ENCODE data around the gene KHDC4.

Gene KHDC4

GRCh38 chr1:155962599-155963211, 28.5 kb upstream of the KHDC4 start:
- peaks cover 97% of the 10 kb centered on the region for H3K36me3 Mint-ChIP-seq (ENCODE audit: insufficient read depth)
- H3K27ac Mint-ChIP-seq = peak overlapping the region in 1 of 2 donors; percentile 86
- no peak for ATAC-seq (replicated peaks)
- H3K4me3 Mint-ChIP-seq = no peak overlapping the region
- no peak for DNase-seq
- H3K4me1 Mint-ChIP-seq (ENCODE audit: low read depth in 2 of 2) = peaks cover 28 to 31% of the 10 kb centered on the region in 2 donors
- H3K27me3 Mint-ChIP-seq = no peaks in the 10 kb centered on the region
- H3K9me3 Mint-ChIP-seq = no peaks in the 10 kb centered on the region

DNA sequence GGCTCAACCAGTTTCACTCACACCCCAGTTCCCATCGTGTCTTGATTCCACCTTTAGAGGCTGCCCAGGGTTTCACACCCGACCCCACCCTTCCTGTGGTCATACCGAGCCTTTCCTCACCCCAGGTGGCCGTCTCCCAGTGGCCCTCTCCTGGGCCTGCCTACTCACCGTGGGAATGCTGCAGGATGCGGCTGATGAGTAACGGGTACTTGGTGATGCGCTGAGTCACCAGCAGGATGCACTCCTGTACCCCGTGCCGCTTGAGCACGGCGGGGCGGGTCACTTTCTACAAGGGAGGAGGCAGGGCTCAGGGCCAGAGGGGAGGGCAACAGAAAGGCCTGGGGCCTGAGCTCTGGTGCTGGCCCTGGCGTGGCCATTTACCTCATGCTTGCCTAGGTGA, 27.7 kb upstream of the KHDC4 start:
- peak; percentile 71 for ATAC-seq (replicated peaks)
- Mint-ChIP-seq H3K4me3 (no peak overlapping the region), H3K27ac (peak overlapping the region; percentile 78 to 86), H3K4me1 (ENCODE audit: low read depth in 2 of 2) (peaks cover 22 to 24% of the 10 kb centered on the region in 2 donors), H3K9me3 (no peaks in the 10 kb centered on the region), H3K36me3 (ENCODE audit: insufficient read depth) (peaks cover 97% of the 10 kb centered on the region), H3K27me3 (no peaks in the 10 kb centered on the region)
- DNase-seq = peak in 1 of 3 experiments; percentile 18

DNA sequence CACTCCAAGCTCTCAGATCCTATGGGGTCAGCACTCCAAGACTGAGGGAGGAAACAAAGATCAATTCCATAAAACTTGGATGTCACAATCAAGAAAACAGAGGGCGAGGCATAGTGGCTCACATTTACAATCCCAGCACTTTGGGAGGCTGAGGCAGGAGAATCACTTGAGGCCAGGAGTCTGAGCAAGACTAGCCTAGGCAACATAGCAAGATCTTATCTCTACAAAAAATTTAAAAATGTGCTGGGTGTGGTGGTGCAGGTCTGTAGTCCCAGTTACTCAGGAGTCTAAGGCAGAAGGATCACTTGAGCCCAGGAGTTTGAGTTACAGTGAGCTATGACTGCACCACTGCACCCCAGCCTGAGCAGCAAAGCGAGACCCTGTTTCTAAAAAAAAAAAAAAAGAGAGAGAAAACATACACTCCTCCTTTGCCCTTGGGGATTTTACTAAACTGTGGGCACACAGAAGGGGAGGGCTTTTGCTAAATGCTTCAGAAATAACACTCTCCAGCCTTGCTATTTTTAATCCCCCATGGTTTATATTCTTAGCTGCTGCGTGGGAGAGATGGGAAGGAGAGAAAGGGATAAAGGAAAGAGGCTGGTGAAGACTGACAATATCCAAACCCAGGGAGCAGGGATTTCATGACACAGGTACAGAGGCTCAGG, 26.0 kb upstream of the KHDC4 start:
- ATAC-seq (replicated peaks) = no peak
- no peaks in the 10 kb centered on the region for H3K27me3 Mint-ChIP-seq

GRCh38 chr1:155957411-155957915, 23.2 kb upstream of the KHDC4 start:
- H3K4me1 Mint-ChIP-seq (ENCODE audit: low read depth in 2 of 2) = peaks cover 11 to 12% of the 10 kb centered on the region in 2 donors

More for the DNA sequence above, 26.0 kb upstream of the KHDC4 start:
- Mint-ChIP-seq H3K4me1 (ENCODE audit: low read depth in 2 of 2) (peaks cover 11 to 14% of the 10 kb centered on the region in 2 donors), H3K27ac (peak overlapping the region; percentile 67 to 80), H3K9me3 (no peaks in the 10 kb centered on the region), H3K36me3 (ENCODE audit: insufficient read depth) (peaks cover 99% of the 10 kb centered on the region), H3K4me3 (no peak overlapping the region)
- no peak for DNase-seq

DNA sequence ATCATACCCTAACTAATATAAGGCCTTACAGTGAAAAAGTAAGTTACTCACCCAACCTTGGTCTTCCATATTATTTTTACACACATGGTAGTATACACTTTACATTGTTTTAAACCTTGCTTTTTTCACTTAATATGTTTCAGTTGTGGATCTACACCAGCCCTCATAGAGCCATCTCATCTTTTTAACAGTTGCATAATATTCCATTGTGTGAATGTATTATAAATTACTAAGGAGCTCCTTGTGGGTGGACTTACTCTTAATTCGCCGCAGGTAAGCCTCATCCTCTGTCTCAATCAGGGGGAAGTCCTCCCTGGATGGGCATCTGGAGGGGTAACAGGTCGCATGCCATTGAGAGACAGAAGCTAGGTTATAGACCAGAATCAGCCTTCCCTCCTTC, 20.4 kb upstream of the KHDC4 start:
- no peak overlapping the region for H3K4me3 Mint-ChIP-seq
- no peaks in the 10 kb centered on the region for H3K9me3 Mint-ChIP-seq
- no peak for DNase-seq
- H3K4me1 Mint-ChIP-seq (ENCODE audit: low read depth in 2 of 2) = no peaks in the 10 kb centered on the region
- H3K27ac Mint-ChIP-seq = peak overlapping the region in 1 of 2 donors; percentile 53
- H3K36me3 Mint-ChIP-seq (ENCODE audit: insufficient read depth) = peaks cover 97% of the 10 kb centered on the region
- no peak for ATAC-seq (replicated peaks)
- no peaks in the 10 kb centered on the region for H3K27me3 Mint-ChIP-seq

More at GRCh38 chr1:155957411-155957915, 23.2 kb upstream of the KHDC4 start:
- Mint-ChIP-seq H3K36me3 (ENCODE audit: insufficient read depth) (peaks cover 99% of the 10 kb centered on the region), H3K27me3 (no peaks in the 10 kb centered on the region), H3K27ac (peak overlapping the region in 1 of 2 donors; percentile 12), H3K9me3 (no peaks in the 10 kb centered on the region), H3K4me3 (no peak overlapping the region)
- DNase-seq (no peak), ATAC-seq (replicated peaks) (no peak)

DNA sequence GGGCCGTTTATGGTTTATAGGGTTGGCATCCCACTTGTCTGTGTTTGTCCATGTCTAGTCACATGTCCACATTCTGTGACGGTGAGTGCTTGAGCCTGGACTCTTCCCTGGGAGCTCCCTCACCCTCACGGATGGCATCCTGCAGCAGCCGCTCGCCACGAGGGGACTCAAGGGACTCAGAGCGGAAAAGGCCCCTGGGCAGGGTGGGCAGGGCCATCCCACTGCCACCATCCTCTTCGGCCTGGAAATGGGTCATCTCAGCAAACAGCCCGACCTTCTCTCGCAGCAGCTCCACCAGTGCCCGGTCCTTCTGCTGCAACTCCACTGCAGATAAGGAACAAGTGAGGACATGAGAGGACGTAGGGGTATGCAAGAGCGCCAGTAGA, 18.3 kb upstream of the KHDC4 start:
- Mint-ChIP-seq H3K9me3 (no peaks in the 10 kb centered on the region), H3K4me1 (ENCODE audit: low read depth in 2 of 2) (no peaks in the 10 kb centered on the region), H3K4me3 (no peak overlapping the region), H3K36me3 (ENCODE audit: insufficient read depth) (peaks cover 97% of the 10 kb centered on the region), H3K27ac (no peak overlapping the region), H3K27me3 (no peaks in the 10 kb centered on the region)
- ATAC-seq (replicated peaks) (no peak), DNase-seq (no peak)

DNA sequence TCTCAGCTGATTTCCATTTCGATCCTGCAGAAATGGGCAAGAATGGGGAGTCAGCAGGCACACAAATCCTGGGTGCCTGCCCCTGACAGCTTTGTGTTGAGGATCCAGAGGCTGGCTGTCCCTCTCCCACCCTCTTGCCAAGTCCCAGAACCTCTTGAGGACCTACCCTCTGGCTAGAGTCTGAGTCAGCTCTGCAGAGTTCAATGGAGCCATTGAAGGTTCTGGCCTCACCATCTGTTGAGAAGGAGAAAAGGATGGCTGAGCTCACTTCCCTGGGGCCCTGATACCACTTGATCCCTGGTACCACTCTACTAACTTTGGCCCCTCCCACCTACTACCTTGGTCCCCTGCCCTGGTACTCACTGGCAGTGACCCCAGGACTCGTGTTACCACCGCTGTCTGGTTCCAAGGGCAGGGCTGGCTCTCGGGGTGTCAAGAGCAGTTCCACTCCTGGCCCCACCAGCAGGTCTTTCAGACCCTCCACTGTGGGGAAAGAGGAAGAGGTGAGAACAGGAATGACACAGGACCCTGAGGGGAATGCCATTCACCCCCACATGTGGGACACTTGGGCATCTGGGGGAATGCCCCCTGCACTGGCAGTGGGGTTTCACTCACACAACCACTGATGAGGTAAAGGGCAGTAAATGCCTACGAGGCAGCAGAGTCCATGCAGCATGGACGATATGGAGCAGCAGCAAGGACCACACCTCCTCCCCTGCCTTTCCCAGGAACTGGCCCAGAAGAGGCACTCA, 17.7 kb upstream of the KHDC4 start:
- no peak for DNase-seq
- no peaks in the 10 kb centered on the region for H3K9me3 Mint-ChIP-seq
- H3K27ac Mint-ChIP-seq = peak overlapping the region; percentile 44 to 82
- H3K36me3 Mint-ChIP-seq (ENCODE audit: insufficient read depth) = peaks cover 97% of the 10 kb centered on the region
- ATAC-seq (replicated peaks) = no peak
- H3K27me3 Mint-ChIP-seq = no peaks in the 10 kb centered on the region
- peaks cover 3 to 4% of the 10 kb centered on the region in 2 donors for H3K4me1 Mint-ChIP-seq (ENCODE audit: low read depth in 2 of 2)
- H3K4me3 Mint-ChIP-seq = no peak overlapping the region

DNA sequence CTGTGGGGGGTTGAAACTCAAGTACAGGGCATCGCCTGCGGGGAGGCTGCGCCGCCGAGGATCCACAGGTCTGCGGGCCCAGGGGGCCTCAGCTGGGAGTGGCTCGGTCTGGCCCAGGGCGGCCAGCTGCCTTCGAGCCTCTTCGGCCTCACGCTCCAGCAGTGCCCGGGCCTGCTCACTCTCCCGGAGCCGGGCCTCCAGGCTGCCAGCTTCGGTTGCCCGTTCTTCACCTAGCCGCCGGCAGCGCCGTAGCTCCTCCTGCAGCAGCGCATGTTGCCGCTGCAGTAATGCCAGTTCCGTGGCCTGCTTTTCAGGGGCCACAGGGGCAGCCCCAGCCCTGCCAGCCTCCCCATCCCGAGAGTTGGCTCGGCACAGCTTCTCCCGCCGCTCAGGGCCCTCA, 16.6 kb upstream of the KHDC4 start:
- H3K4me3 Mint-ChIP-seq = no peak overlapping the region
- H3K27ac Mint-ChIP-seq = no peak overlapping the region
- no peak for ATAC-seq (replicated peaks)
- H3K36me3 Mint-ChIP-seq (ENCODE audit: insufficient read depth) = peaks cover 95% of the 10 kb centered on the region
- H3K9me3 Mint-ChIP-seq = no peaks in the 10 kb centered on the region
- DNase-seq = no peak
- peaks cover 14 to 15% of the 10 kb centered on the region in 2 donors for H3K4me1 Mint-ChIP-seq (ENCODE audit: low read depth in 2 of 2)
- no peaks in the 10 kb centered on the region for H3K27me3 Mint-ChIP-seq

DNA sequence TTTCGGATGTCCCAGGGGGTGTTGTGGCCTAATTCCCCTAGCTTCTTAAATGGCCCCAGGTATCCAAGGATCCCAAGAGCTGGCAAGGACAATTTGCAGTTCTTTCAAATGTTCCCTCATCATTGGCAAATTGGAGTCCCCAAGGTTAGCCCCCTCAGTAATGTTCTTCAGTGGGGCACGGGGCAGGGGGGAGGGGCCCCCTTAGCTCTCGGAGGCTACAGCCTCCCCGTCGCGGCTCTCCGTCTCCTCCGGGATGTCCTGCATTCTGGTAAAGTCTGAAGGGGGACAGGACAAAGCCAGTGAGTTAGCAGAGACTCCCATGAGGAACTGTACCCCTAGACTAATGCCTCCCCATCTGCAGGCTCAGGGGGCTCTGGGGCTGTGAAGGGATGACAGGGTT, 13.5 kb upstream of the KHDC4 start:
- Mint-ChIP-seq H3K9me3 (no peaks in the 10 kb centered on the region), H3K36me3 (ENCODE audit: insufficient read depth) (peaks cover 67% of the 10 kb centered on the region), H3K4me3 (no peak overlapping the region), H3K4me1 (ENCODE audit: low read depth in 2 of 2) (peaks cover 22 to 23% of the 10 kb centered on the region in 2 donors), H3K27ac (peak overlapping the region in 1 of 2 donors; percentile 77), H3K27me3 (no peaks in the 10 kb centered on the region)
- no peak for DNase-seq
- no peak for ATAC-seq (replicated peaks)

DNA sequence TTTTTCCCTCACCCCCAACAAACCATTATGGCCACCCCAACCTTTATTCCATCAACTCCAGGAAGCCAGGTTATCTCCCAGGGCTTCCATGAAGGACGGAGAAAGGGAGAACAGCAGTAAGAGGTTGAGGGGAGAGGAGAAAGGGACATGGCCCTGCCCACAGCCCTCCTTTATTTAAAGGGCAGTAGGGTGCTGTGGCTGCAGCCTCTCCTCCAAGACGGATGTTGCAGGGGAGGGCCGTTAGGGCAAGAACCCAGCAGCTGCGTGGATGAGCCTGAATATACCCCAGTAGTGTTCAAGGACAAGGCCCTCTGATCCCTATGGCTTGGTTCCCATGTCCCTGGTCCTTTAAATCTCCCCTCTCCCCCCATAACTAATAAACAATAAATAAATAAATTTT, 13.1 kb upstream of the KHDC4 start:
- ATAC-seq (replicated peaks) (no peak), DNase-seq (no peak)
- Mint-ChIP-seq H3K27ac (peak overlapping the region; percentile 94), H3K27me3 (no peaks in the 10 kb centered on the region), H3K4me1 (ENCODE audit: low read depth in 2 of 2) (peaks cover 22 to 24% of the 10 kb centered on the region in 2 donors), H3K36me3 (ENCODE audit: insufficient read depth) (peaks cover 68% of the 10 kb centered on the region), H3K9me3 (no peaks in the 10 kb centered on the region), H3K4me3 (peak overlapping the region in 1 of 2 donors; percentile 61)

- Mint-ChIP-seq H3K27ac (peak overlapping the region; percentile 94), H3K36me3 (ENCODE audit: insufficient read depth) (peaks cover 62% of the 10 kb centered on the region), H3K27me3 (no peaks in the 10 kb centered on the region), H3K4me1 (ENCODE audit: low read depth in 2 of 2) (peaks cover 22 to 29% of the 10 kb centered on the region in 2 donors), H3K9me3 (no peaks in the 10 kb centered on the region), H3K4me3 (peak overlapping the region; percentile 56 to 61)
- no peak for DNase-seq
- peak; percentile 14 for ATAC-seq (replicated peaks)
Measured at GRCh38 chr1:155946633-155947219, 12.5 kb upstream of the KHDC4 start.

- Mint-ChIP-seq H3K4me3 (peak overlapping the region in 1 of 2 donors; percentile 17), H3K27me3 (no peaks in the 10 kb centered on the region), H3K9me3 (no peaks in the 10 kb centered on the region), H3K36me3 (ENCODE audit: insufficient read depth) (peaks cover 41% of the 10 kb centered on the region), H3K27ac (peak overlapping the region; percentile 87 to 94), H3K4me1 (ENCODE audit: low read depth in 2 of 2) (peaks cover 33 to 43% of the 10 kb centered on the region in 2 donors)
- ATAC-seq (replicated peaks) (no peak), DNase-seq (no peak)
Measured at GRCh38 chr1:155944444-155944799, 10.2 kb upstream of the KHDC4 start.

- H3K4me3 Mint-ChIP-seq = no peak overlapping the region
- H3K36me3 Mint-ChIP-seq (ENCODE audit: insufficient read depth) = peaks cover 24% of the 10 kb centered on the region
- peaks cover 38 to 43% of the 10 kb centered on the region in 2 donors for H3K4me1 Mint-ChIP-seq (ENCODE audit: low read depth in 2 of 2)
- DNase-seq = no peak
- H3K9me3 Mint-ChIP-seq = no peaks in the 10 kb centered on the region
- H3K27me3 Mint-ChIP-seq = no peaks in the 10 kb centered on the region
- no peak for ATAC-seq (replicated peaks)
- H3K27ac Mint-ChIP-seq = peak overlapping the region in 1 of 2 donors; percentile 85
Measured at GRCh38 chr1:155942578-155943141, 8.4 kb upstream of the KHDC4 start.
